ENCODE measurements around the gene SPATS2L.

The SPATS2L gene

GRCh38 chr2:200379481-200380090 is 73.1 kb downstream of the SPATS2L start:
- no peak for DNase-seq

GRCh38 chr2:200380091-200380561 is 73.6 kb downstream of the SPATS2L start:
- no peak for DNase-seq

- DNase-seq, result no peak
Measured at GRCh38 chr2:200380833-200381542, 74.5 kb downstream of the SPATS2L start.

- DNase-seq, result no peak
Measured at GRCh38 chr2:200382874-200383273, 76.4 kb downstream of the SPATS2L start.

GRCh38 chr2:200383380-200384110 is 77.1 kb downstream of the SPATS2L start:
- DNase-seq, result no peak

GRCh38 chr2:200385063-200385635 is 78.7 kb downstream of the SPATS2L start:
- no peak for DNase-seq

- no peak for DNase-seq
Measured at GRCh38 chr2:200393191-200393590, 86.7 kb downstream of the SPATS2L start.

- no peak for DNase-seq
Measured at GRCh38 chr2:200394045-200394444, 87.6 kb downstream of the SPATS2L start.

- DNase-seq, result no peak
Measured at GRCh38 chr2:200396781-200397242, 90.3 kb downstream of the SPATS2L start.

GRCh38 chr2:200397785-200398184 is 91.3 kb downstream of the SPATS2L start:
- no peak for DNase-seq

- DNase-seq, result no peak
Measured at GRCh38 chr2:200399046-200399445, 92.6 kb downstream of the SPATS2L start.

- DNase-seq, result no peak
Measured at GRCh38 chr2:200399636-200400035, 93.1 kb downstream of the SPATS2L start.

GRCh38 chr2:200403814-200404213 is 97.3 kb downstream of the SPATS2L start:
- DNase-seq, result no peak

GRCh38 chr2:200404615-200405014 is 98.1 kb downstream of the SPATS2L start:
- no peak for DNase-seq

- DNase-seq, result peak; percentile 2 to 38
Measured at GRCh38 chr2:200405599-200406298, 99.3 kb downstream of the SPATS2L start.

GRCh38 chr2:200406379-200406778 is 99.9 kb downstream of the SPATS2L start:
- no peak for DNase-seq

- DNase-seq, result no peak
Measured at GRCh38 chr2:200408428-200409316, 102.2 kb downstream of the SPATS2L start.

- DNase-seq, result no peak
Measured at GRCh38 chr2:200411831-200412230, 105.3 kb downstream of the SPATS2L start.

- no peak for DNase-seq
Measured at GRCh38 chr2:200414367-200414766, 107.9 kb downstream of the SPATS2L start.

- no peak for DNase-seq
Measured at GRCh38 chr2:200415455-200415854, 109.0 kb downstream of the SPATS2L start.

- no peak for DNase-seq
Measured at GRCh38 chr2:200416878-200417277, 110.4 kb downstream of the SPATS2L start.

- no peak for DNase-seq
Measured at GRCh38 chr2:200417366-200417765, 110.9 kb downstream of the SPATS2L start.

Data from NCI-H2081 (cell line).